ENCODE results near the gene HSH2D.

DNA sequence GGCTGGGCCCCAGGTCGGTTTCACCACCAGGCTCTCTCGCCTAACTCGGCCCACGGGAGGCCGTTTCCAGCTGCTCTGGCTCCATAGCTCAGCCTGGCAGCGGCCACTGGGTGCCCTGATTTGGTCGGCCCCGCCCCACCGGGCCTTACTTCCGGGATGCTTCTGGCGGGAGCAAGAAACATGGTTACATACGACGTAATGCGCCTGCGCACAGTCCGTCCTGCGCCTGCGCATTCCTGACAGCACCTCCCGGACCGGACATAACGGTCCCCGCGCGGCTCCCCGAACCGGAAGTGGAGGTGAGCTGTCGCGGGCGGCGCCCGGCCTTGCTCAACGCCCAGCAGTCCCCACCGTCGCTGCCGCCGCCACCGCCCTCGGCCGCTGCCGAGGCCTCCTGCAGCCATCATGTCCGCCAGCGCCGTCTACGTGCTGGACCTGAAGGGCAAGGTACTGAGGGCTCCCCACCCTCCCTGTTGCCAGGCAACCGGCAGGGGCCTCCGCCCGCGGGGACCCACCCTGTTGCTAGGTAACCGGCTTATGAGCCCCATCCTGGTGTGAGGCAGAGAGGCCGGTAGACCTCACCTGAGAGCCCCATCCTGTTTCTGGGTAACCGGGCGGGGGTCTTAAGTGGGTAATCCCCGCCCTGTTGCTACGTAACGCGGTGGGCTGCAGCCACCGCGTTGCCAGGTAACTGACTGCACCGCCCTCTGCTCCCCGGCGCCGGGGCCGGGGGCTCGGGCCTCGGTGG, 54.3 kb downstream of the HSH2D start, which contains the start of gene AP1M1:
- TF ChIP-seq, protein P1, sequence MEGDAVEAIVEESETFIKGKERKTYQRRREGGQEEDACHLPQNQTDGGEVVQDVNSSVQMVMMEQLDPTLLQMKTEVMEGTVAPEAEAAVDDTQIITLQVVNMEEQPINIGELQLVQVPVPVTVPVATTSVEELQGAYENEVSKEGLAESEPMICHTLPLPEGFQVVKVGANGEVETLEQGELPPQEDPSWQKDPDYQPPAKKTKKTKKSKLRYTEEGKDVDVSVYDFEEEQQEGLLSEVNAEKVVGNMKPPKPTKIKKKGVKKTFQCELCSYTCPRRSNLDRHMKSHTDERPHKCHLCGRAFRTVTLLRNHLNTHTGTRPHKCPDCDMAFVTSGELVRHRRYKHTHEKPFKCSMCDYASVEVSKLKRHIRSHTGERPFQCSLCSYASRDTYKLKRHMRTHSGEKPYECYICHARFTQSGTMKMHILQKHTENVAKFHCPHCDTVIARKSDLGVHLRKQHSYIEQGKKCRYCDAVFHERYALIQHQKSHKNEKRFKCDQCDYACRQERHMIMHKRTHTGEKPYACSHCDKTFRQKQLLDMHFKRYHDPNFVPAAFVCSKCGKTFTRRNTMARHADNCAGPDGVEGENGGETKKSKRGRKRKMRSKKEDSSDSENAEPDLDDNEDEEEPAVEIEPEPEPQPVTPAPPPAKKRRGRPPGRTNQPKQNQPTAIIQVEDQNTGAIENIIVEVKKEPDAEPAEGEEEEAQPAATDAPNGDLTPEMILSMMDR (IDR thresholded peaks at IDR 0.05; ENCODE audit: poor library complexity): no peak
- TF ChIP-seq EZH2 (IDR thresholded peaks at IDR 0.05; ENCODE audit: borderline replicate concordance): no peak
